Transverse colon (tissue), 4 donors: ENCODE results near the gene OAF. TPM values are rescaled to one million over a fixed set of nuclear protein-coding genes. Genes with fewer than 3 reads are reported as not detected.
A peak's percentile ranks its signal among the peaks of the same experiment; 100 is the strongest.

Source experiments
- DNase-seq: peaks from one replicate; pipeline ENCODE4 v3.0.0-alpha.2; 2019
- H3K27ac ChIP-seq, 4 donors: fragments of 200-600 bp; sonication (generic); 2 replicates each; pipeline ENCODE4 v1.5.1; 2016 to 2018; ENCODE audit warnings: inconsistent platforms in 4 of 4
- H3K27me3 ChIP-seq: fragments of 200-600 bp; sonication (generic); 2 replicates; pipeline ENCODE4 v1.5.1; 2017; ENCODE audit warnings: inconsistent platforms
- H3K36me3 ChIP-seq, 4 donors: fragments of 200-600 bp; sonication (generic); 2 replicates each; pipeline ENCODE4 v1.5.1; 2017 to 2019; ENCODE audit warnings: inconsistent platforms in 4 of 4
- H3K4me1 ChIP-seq, 4 donors: fragments of 200-600 bp; sonication (generic); 2 replicates each; pipeline ENCODE4 v1.5.1; 2017 to 2020; ENCODE audit warnings: inconsistent platforms in 4 of 4
- H3K4me3 ChIP-seq, 4 donors: fragments of 200-600 bp; sonication (generic); 1 replicate in 1 of 4; 2 replicates in 3 of 4; pipeline versions ENCODE4 v1.5.1 to v1.6.1; 2017 to 2019; ENCODE audit warnings: inconsistent platforms in 4 of 4
- H3K9me3 ChIP-seq, 2 donors: fragments of 200-600 bp; sonication (generic); 2 replicates each; pipeline ENCODE4 v1.5.1; 2017 to 2019; ENCODE audit warnings: inconsistent platforms in 2 of 2
- EP300 ChIP-seq: sonication (generic); formaldehyde crosslinking; IDR thresholded peaks from one replicate; pipeline ENCODE4 v1.6.1; 2017; ENCODE audit warnings: antibody characterized with exemption, low read depth
- POLR2A ChIP-seq: fragments of 450-650 bp; IDR thresholded peaks from one replicate; pipeline ENCODE4 v1.6.1; 2016; ENCODE audit warnings: antibody characterized with exemption, mild to moderate bottlenecking, moderate library complexity
- POLR2AphosphoS5 ChIP-seq, 3 donors: sonication (generic); formaldehyde crosslinking; IDR thresholded peaks; one replicate each; pipeline ENCODE4 v1.6.1; 2016; ENCODE audit warnings: antibody characterized with exemption in 3 of 3
- WGBS, 2 donors: methylation state at CpG; one replicate each; pipeline ENCODE4 v1.1.5; 2018; ENCODE audit warnings: low coverage in 1 of 2; 5-methylcytosine and 5-hydroxymethylcytosine counted together
- in situ Hi-C, 4 donors: fragments of 200-750 bp; cut with MboI; loops; one replicate each; pipeline versions ENCODE4 v1.15.0 to v1.15.1; 2017; ENCODE audit warnings: low sequenced_read_pairs in 3 of 4, low pct_ligation_motif_present in 1 of 4, low pct_unique_long_range_greater_than_20kb in 1 of 4
- intact Hi-C: fragments of 100-400 bp; cut with DNase I; formaldehyde crosslinking; loops from one replicate; pipeline ENCODE4 v1.15.1; 2023; ENCODE audit warnings: low total_unique reads
- total RNA-seq, 4 donors: library from RNA; depleted of rRNA; stranded (reverse); fragments of >200 nt; gene quantifications; one replicate each; pipeline ENCODE4 v1.1.0, GENCODE V29; 2016
- TF ChIP-seq, protein P1 (sequence below), 5 experiments: fragments of 200-600 bp in 3 of 5; fragments of 450-650 bp in 2 of 5; sonication (generic) in 3 of 5; IDR thresholded peaks; 1 replicate in 2 of 5; 2 replicates in 3 of 5; pipeline ENCODE4 v1.5.1; 2016 to 2017; ENCODE audit warnings: antibody characterized with exemption in 5 of 5, inconsistent platforms in 3 of 5, mild to moderate bottlenecking in 2 of 5, moderate library complexity in 1 of 5

OAF gene
- total RNA-seq, 4 donors from 2014 or later: 78.8 to 553 (median 287) TPM

DNA sequence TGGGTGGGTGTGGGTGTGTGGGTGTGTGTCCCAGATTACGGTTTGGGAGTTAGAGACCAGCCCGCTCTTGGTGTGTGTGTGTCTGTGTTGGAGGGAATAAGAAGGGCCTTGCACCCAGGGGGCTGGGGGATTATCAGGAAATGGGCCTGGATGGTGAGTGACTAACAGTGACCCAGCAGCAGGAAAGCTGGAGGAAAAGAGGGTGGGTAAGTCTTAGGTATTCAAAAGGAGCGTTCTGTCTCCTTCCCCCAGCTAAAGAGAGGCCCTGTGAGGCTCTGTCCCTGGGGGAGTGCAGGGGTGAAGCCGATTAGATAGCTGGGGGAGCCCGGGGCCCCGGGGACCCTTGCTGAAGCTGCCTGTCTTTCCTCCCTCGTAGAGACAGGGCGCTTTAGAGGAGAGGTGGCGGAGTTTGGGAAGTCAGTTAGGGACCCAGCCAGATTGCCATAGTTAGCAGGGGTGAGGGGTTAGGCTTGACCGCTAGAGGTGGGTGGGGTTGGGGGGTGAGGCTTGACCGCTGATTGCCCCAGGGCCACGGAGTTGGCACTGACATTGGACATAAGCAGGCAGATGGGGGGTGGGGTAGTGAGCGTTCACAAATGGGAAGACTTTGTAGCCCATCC lies 1.5 kb downstream of the OAF start:
- WGBS, 2 donors: 13 to 18% methylated on average over 1 to 12 of the region's 13 CpGs
- intact Hi-C loops (no loop called here), in situ Hi-C loops (no loop called here)
- Histone ChIP-seq H3K27ac (peak overlapping the region; percentile 84 to 92 (median 89)), H3K27me3 (no peaks in the 10 kb centered on the region), H3K9me3 (no peaks in the 10 kb centered on the region), H3K4me3 (peak overlapping the region; percentile 39 to 89 (median 76)), H3K36me3 (peaks cover 0 to 4% (median 0%) of the 10 kb centered on the region in 4 donors), H3K4me1 (peaks cover 21 to 76% (median 47%) of the 10 kb centered on the region in 4 donors)
- TF ChIP-seq POLR2AphosphoS5 (IDR thresholded peaks at IDR 0.05): no peak
- no peak for TF ChIP-seq POLR2A
- TF ChIP-seq EP300: no peak
- TF ChIP-seq, protein P1, sequence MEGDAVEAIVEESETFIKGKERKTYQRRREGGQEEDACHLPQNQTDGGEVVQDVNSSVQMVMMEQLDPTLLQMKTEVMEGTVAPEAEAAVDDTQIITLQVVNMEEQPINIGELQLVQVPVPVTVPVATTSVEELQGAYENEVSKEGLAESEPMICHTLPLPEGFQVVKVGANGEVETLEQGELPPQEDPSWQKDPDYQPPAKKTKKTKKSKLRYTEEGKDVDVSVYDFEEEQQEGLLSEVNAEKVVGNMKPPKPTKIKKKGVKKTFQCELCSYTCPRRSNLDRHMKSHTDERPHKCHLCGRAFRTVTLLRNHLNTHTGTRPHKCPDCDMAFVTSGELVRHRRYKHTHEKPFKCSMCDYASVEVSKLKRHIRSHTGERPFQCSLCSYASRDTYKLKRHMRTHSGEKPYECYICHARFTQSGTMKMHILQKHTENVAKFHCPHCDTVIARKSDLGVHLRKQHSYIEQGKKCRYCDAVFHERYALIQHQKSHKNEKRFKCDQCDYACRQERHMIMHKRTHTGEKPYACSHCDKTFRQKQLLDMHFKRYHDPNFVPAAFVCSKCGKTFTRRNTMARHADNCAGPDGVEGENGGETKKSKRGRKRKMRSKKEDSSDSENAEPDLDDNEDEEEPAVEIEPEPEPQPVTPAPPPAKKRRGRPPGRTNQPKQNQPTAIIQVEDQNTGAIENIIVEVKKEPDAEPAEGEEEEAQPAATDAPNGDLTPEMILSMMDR (IDR thresholded peaks at IDR 0.05): no peak
- DNase-seq: no peak

- Histone ChIP-seq H3K27me3 (no peaks in the 10 kb centered on the region), H3K36me3 (peaks cover 0 to 4% (median 0%) of the 10 kb centered on the region in 4 donors), H3K4me3 (peak overlapping the region in 3 of 4 donors; percentile 75 to 89 (median 77)), H3K9me3 (no peaks in the 10 kb centered on the region), H3K27ac (peak overlapping the region; percentile 84 to 92 (median 89)), H3K4me1 (peaks cover 26 to 76% (median 50%) of the 10 kb centered on the region in 4 donors)
- WGBS, 2 donors: 45% methylated on average over 2 of the region's 2 CpGs; no CpG with 5 or more reads in 1 of the 2 donors
- in situ Hi-C loops (no loop called here), intact Hi-C loops (no loop called here)
- peak; percentile 86 for DNase-seq
- TF ChIP-seq POLR2A: peak; percentile 97
- peak; percentile 90 to 99 (median 98) for TF ChIP-seq POLR2AphosphoS5 (IDR thresholded peaks at IDR 0.05)
- TF ChIP-seq EP300: no peak
- TF ChIP-seq, protein P1 (IDR thresholded peaks at IDR 0.05): no peak
Observed at GRCh38 chr11:120212926-120213325, 2.1 kb downstream of the OAF start.

DNA sequence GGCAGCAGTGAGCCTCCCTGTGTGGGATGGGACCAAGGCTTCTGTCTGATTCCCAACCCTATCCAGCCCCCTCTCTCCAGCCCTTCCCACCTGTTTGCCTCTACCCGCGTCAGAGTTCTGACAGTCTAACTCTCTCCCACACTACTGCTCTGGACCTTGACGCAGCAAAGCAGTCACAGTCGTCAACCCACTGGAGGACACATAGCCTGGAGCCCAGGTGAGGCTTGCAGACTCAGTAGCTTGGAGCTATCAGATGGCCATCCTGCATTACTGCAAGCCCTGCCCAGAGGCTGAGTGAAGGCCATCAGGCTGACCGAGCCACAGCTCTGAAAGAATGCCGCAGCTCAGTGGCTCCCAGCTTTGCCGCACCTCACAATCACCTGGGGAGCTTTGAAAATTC lies 3.7 kb downstream of the OAF start:
- in situ Hi-C loops: no loop called here
- Histone ChIP-seq H3K36me3 (peaks cover 0 to 4% (median 0%) of the 10 kb centered on the region in 4 donors), H3K4me3 (no peak overlapping the region), H3K27me3 (no peaks in the 10 kb centered on the region), H3K9me3 (no peaks in the 10 kb centered on the region), H3K4me1 (peaks cover 38 to 76% (median 50%) of the 10 kb centered on the region in 4 donors), H3K27ac (peak overlapping the region in 2 of 4 donors; percentile 73 to 89)
- DNase-seq: no peak
- intact Hi-C loops: no loop called here
- TF ChIP-seq EP300 (no peak), POLR2A (no peak), POLR2AphosphoS5 (IDR thresholded peaks at IDR 0.05) (no peak)
- TF ChIP-seq, protein P1 (IDR thresholded peaks at IDR 0.05): no peak
- 92% methylated on average over 7 of the region's 7 CpGs; no CpG with 5 or more reads in 1 of the 2 donors for WGBS, 2 donors

DNA sequence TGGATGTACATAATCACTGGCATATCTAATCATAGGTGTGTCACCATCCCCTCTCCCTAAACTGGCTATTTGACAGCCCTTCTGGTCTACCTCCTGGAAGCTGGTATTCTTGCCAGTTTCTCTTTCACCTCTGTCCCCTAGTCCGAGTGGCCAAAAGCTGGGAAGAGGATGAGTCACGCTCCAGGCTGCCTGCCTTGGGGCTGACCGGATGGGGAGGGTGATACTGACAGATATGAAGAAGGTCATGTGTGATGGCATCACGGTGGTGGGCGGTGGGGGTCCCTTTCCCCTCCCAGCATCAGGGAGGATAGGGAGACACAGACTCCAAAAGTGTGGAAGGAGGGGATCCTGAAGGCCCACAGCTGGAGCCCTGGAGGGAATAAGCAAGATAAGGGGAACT lies 4.8 kb downstream of the OAF start:
- Histone ChIP-seq H3K4me3 (no peak overlapping the region), H3K27me3 (no peaks in the 10 kb centered on the region), H3K4me1 (peaks cover 37 to 78% (median 52%) of the 10 kb centered on the region in 4 donors), H3K36me3 (peaks cover 0 to 4% (median 0%) of the 10 kb centered on the region in 4 donors), H3K27ac (peak overlapping the region; percentile 25 to 89 (median 72)), H3K9me3 (no peaks in the 10 kb centered on the region)
- intact Hi-C loops: no loop called here
- WGBS, 2 donors: 33 to 70% methylated on average over 1 to 5 of the region's 5 CpGs
- in situ Hi-C loops: no loop called here
- DNase-seq: no peak
- no peak for TF ChIP-seq EP300
- TF ChIP-seq POLR2AphosphoS5 (IDR thresholded peaks at IDR 0.05): no peak
- TF ChIP-seq POLR2A: no peak
- TF ChIP-seq, protein P1 (IDR thresholded peaks at IDR 0.05): no peak
